Measurements from ENCODE around the gene PRKN. TPM values are rescaled to one million over a fixed set of nuclear protein-coding genes. Genes with fewer than 3 reads are reported as not detected.
"Not testable (repeated sequence)": the region's sequence is repeated elsewhere in the genome, so short reads cannot be mapped to it uniquely, and the experiment has no call there.

Gene PRKN
- total RNA-seq, 4 donors from 2014 or later = 4.5 to 12.3 (median 9.0) TPM

GRCh38 chr6:161869491-161869890 lies 858.1 kb downstream of the PRKN start:
- WGBS, 2 donors (ENCODE audit: low coverage in 1 of 2) = 87 to 88% methylated on average over 4 of the region's 4 CpGs
- Histone ChIP-seq H3K4me1 (peaks cover 0 to 12% (median 4%) of the 10 kb centered on the region in 4 donors), H3K36me3 (no peaks in the 10 kb centered on the region), H3K27me3 (no peaks in the 10 kb centered on the region), H3K9me3 (no peaks in the 10 kb centered on the region), H3K4me3 (no peak overlapping the region), H3K27ac (no peak overlapping the region)
- TF ChIP-seq EP300 (IDR thresholded peaks at IDR 0.05; ENCODE audit: low read depth) = no peak
- no peak for TF ChIP-seq POLR2A (IDR thresholded peaks at IDR 0.05)
- TF ChIP-seq CTCF (IDR thresholded peaks at IDR 0.05) = no peak
- TF ChIP-seq POLR2AphosphoS5 (IDR thresholded peaks at IDR 0.05) = no peak
- in situ Hi-C loops (cut with MboI; ENCODE audit: low pct_ligation_motif_present in 1 of 4, low pct_unique_long_range_greater_than_20kb in 1 of 4, low sequenced_read_pairs in 3 of 4) = no loop called here
- no peak for DNase-seq
- intact Hi-C loops (cut with DNase I; ENCODE audit: low total_unique reads) = no loop called here

- Histone ChIP-seq H3K9me3 (no peaks in the 10 kb centered on the region), H3K4me1 (peaks cover 0 to 12% (median 4%) of the 10 kb centered on the region in 4 donors), H3K4me3 (no peak overlapping the region), H3K27me3 (no peaks in the 10 kb centered on the region), H3K36me3 (no peaks in the 10 kb centered on the region), H3K27ac (peak overlapping the region in 2 of 4 donors; percentile 28 to 30)
- intact Hi-C loops (cut with DNase I; ENCODE audit: low total_unique reads) (no loop called here), in situ Hi-C loops (cut with MboI; ENCODE audit: low pct_ligation_motif_present in 1 of 4, low pct_unique_long_range_greater_than_20kb in 1 of 4, low sequenced_read_pairs in 3 of 4) (no loop called here)
- DNase-seq = peak; percentile 42
- no peak for TF ChIP-seq CTCF (IDR thresholded peaks at IDR 0.05)
- TF ChIP-seq POLR2AphosphoS5 (IDR thresholded peaks at IDR 0.05) = no peak
- TF ChIP-seq POLR2A (IDR thresholded peaks at IDR 0.05) = no peak
- no peak for TF ChIP-seq EP300 (IDR thresholded peaks at IDR 0.05; ENCODE audit: low read depth)
- 50 to 73% methylated on average over 3 of the region's 3 CpGs for WGBS, 2 donors (ENCODE audit: low coverage in 1 of 2)
Measured at GRCh38 chr6:161866570-161866969, 861.0 kb downstream of the PRKN start.

- intact Hi-C loops (cut with DNase I; ENCODE audit: low total_unique reads); H3K27me3 ChIP-seq; H3K4me1 ChIP-seq; H3K9me3 ChIP-seq; H3K4me3 ChIP-seq; in situ Hi-C loops (cut with MboI; ENCODE audit: low pct_ligation_motif_present in 1 of 4, low pct_unique_long_range_greater_than_20kb in 1 of 4, low sequenced_read_pairs in 3 of 4); H3K36me3 ChIP-seq; DNase-seq; H3K27ac ChIP-seq: not testable (repeated sequence)
- 57 to 82% methylated on average over 2 of the region's 2 CpGs for WGBS, 2 donors (ENCODE audit: low coverage in 1 of 2)
Measured at GRCh38 chr6:161861061-161861460, 866.5 kb downstream of the PRKN start.

GRCh38 chr6:161853657-161854056 lies 873.9 kb downstream of the PRKN start:
- 82 to 91% methylated on average over 5 to 7 of the region's 7 CpGs for WGBS, 2 donors (ENCODE audit: low coverage in 1 of 2)
- Histone ChIP-seq H3K27me3 (no peaks in the 10 kb centered on the region), H3K4me3 (no peak overlapping the region), H3K36me3 (no peaks in the 10 kb centered on the region), H3K27ac (no peak overlapping the region), H3K9me3 (no peaks in the 10 kb centered on the region), H3K4me1 (no peaks in the 10 kb centered on the region)
- no peak for TF ChIP-seq POLR2AphosphoS5 (IDR thresholded peaks at IDR 0.05)
- TF ChIP-seq EP300 (IDR thresholded peaks at IDR 0.05; ENCODE audit: low read depth) = no peak
- no peak for TF ChIP-seq CTCF (IDR thresholded peaks at IDR 0.05)
- no peak for TF ChIP-seq POLR2A (IDR thresholded peaks at IDR 0.05)
- no peak for DNase-seq
- intact Hi-C loops (cut with DNase I; ENCODE audit: low total_unique reads) (no loop called here), in situ Hi-C loops (cut with MboI; ENCODE audit: low pct_ligation_motif_present in 1 of 4, low pct_unique_long_range_greater_than_20kb in 1 of 4, low sequenced_read_pairs in 3 of 4) (no loop called here)

GRCh38 chr6:161851486-161851885 lies 876.1 kb downstream of the PRKN start:
- H3K4me3 ChIP-seq; H3K9me3 ChIP-seq; DNase-seq; H3K27me3 ChIP-seq; intact Hi-C loops (cut with DNase I; ENCODE audit: low total_unique reads); H3K36me3 ChIP-seq; H3K4me1 ChIP-seq; H3K27ac ChIP-seq; in situ Hi-C loops (cut with MboI; ENCODE audit: low pct_ligation_motif_present in 1 of 4, low pct_unique_long_range_greater_than_20kb in 1 of 4, low sequenced_read_pairs in 3 of 4): not testable (repeated sequence)
- WGBS, 2 donors (ENCODE audit: low coverage in 1 of 2) = 93 to 94% methylated on average over 6 to 12 of the region's 12 CpGs
